DMS153 (cell line): ENCODE measurements around the gene C19orf25.
A peak's percentile ranks its signal among the peaks of the same experiment; 100 is the strongest.
"Not testable (repeated sequence)": the region's sequence is repeated elsewhere in the genome, so short reads cannot be mapped to it uniquely, and the experiment has no call there.

Experiments used
- DNase-seq: peaks from one replicate; lab custom pipeline; 2025; lab: John Stamatoyannopoulos, UW

The C19orf25 gene

GRCh38 chr19:1478934-1479707, at the start of gene C19orf25:
TSS of gene C19orf25 (minus strand) at chr19:1479215. CDS start at chr19:1478903, 312 bp downstream.
- peak; percentile 72 for DNase-seq

- no peak for DNase-seq
Measured at GRCh38 chr19:1527650-1528309, 48.8 kb upstream of the C19orf25 start.

DNA sequence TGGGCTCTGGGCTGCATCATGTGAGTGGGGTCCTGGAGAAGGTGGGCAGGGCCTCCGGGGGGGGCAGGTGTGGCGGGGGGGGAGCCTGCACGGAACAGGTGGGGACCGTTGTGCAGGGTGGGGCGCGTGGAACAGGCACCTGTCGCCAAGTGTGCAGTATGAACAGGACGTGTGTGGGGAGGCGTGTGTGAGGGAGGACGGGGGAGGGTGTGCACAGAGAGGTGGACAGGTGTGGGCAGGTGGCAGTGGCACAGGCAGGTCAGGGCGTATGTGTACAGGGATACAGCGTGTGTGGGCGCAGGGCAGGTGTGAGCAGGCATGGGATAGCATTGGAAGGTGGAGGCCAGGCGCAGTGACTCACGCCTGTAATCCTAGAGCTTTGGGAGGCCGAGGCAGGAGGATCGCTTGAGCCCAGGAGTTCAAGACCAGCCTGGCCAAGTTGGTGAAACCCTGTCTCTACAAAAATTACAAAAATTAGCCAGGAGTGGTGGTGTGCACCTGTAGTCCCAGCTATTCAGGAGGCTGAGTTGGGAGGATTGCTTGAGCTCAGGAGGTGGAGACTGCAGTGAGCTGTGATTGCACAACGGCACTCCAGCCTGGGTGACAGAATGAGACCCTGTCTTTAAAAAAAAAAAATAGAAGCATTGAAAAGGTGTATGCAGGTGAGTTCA, 48.1 kb upstream of the C19orf25 start:
- no peak for DNase-seq

DNA sequence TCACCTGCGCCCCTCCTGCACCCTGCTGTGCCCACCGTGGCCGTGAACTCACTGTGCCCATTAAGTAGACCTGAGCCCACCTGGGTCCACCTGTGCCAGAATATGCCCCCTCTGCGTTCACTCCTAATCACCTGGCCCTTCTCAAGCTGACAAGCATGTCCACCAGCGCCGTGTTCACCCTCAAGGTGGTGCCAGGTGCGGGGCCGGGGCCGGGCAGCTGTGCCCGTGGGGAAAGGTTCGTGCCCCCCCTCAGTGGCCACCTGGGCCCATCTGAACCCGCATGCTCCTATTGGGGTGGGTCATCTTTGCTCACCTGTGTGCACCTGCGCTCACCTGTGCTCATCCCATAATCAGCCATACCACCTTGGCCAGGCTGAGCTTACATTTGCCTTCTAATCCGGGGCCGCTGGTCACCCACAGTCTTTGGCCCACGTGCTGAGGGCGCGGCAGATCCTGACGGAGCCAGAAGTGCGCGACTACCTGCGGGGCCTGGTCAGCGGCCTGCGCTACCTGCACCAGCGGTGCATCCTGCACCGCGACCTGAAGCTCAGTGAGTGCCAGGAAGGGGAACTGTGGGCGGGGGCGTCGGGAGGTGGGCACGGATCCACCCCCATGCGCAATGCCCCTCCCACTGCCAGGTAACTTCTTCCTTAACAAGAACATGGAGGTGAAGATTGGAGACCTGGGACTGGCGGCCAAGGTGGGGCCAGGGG, 47.2 kb upstream of the C19orf25 start:
- DNase-seq = no peak

GRCh38 chr19:1525343-1525742, 46.3 kb upstream of the C19orf25 start:
- no peak for DNase-seq

DNA sequence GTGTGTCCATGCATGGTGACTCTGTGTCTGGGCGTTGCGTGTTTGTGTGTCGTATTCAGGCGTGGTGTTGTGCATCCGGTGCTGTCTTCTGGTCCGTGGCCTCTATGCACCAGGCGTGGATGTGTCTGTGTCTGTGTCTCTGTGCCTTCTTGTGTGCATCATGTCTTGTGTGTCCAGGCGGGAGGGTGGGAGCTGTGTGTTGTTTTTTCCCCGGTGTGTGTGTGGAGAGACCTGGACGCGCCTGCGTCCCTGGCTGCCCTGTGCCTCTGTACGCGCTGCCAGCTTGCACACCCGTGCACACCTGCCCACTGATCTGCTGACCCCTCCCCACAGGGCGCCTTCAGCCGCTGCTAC, 45.9 kb upstream of the C19orf25 start:
- no peak for DNase-seq

GRCh38 chr19:1524287-1524971, 45.4 kb upstream of the C19orf25 start:
- no peak for DNase-seq

DNA sequence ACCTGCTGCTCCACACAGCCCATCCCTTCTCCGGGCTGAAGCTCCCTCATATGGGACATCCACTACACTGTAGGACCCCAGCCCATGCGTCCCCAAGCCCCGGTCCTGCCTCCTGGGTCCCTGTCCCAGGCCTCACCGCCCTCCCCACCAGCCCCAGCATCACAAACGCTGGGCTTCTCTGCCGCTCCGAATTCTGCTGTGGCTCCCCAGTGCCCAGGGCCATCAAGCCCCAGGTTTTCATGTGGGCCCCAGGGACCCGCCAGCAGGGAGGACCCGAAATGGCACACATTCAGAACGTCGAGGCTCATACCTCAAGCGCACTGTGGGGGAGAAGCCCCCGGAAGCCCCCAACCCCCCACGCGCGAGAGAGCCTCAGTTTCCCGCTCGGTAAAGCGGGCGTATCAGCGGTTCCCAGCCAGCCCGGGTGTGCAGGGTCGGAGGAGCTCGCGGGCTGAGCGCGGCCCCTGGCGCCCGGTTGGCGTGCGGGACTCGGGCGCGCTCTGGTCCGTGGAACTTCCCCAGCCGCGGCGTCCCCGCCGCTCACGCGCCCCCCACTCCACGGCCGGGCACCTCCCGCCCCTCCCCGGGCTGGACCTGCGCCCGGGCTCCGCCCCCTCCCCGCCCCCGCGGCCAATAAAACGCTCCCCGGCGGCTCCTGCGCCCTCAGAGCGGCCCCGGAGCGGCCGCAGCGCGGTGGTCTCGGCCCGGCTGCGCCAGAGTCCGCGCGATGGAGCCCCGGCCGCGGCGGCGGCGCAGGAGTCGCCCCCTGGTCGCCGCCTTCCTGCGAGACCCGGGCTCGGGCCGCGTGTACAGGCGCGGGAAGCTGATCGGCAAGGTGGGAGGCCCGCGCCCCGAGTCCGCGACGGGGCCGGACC, 44.6 kb upstream of the C19orf25 start, which contains the start of gene PLK5:
PLK5 (plus strand) TSS at position 666 of the 875 bp plus-strand sequence. CDS start 2,920 bp downstream, outside the sequence.
- no peak for DNase-seq

- no peak for DNase-seq
Measured at GRCh38 chr19:1522838-1523237, 43.8 kb upstream of the C19orf25 start.

GRCh38 chr19:1522061-1522460, 43.0 kb upstream of the C19orf25 start:
- no peak for DNase-seq

GRCh38 chr19:1521636-1522035, 42.6 kb upstream of the C19orf25 start:
- DNase-seq = no peak

GRCh38 chr19:1520203-1520780, 41.3 kb upstream of the C19orf25 start:
- no peak for DNase-seq

GRCh38 chr19:1519802-1520201, 40.8 kb upstream of the C19orf25 start:
- DNase-seq = not testable (repeated sequence)

DNA sequence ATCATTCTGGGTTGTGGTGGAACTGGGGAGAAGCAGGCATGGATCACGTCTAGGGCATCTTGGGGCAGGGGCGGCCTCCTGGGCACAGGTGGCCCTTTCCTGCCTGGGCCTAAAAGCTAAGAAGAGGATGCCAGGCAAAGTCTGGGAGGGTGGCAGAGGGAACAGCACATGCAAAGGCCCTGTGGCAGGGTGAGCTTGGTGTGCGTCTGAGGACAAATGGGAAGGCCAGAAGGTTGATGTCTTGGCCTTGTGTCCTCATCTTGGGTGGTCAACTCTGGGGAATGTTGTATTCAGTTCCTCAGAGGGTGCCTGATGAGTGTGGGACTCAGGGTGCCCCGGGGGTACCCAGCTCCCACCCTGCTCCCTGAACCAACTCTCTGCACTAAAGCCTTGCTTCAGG, 39.5 kb upstream of the C19orf25 start:
- no peak for DNase-seq

GRCh38 chr19:1516395-1516753, 37.4 kb upstream of the C19orf25 start:
- no peak for DNase-seq

GRCh38 chr19:1514986-1515721, 36.1 kb upstream of the C19orf25 start:
- no peak for DNase-seq

DNA sequence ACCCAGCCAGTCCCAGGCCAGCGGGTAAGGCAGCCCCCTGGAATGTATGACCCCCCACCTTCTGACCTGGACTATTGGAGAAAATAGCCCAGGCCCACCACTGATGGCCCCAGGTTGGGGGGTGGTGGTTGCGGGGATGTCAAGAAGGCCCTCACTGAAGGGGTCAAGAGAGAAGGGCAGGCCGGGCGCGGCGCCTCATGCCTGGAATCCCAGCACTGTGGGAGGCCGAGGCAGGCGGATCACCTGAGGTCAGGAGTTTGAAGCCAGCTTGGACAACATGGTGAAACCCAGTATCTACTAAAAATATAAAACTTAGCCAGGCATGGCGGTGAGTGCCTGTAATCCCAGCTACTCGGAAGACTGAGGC, 35.3 kb upstream of the C19orf25 start:
- no peak for DNase-seq

DNA sequence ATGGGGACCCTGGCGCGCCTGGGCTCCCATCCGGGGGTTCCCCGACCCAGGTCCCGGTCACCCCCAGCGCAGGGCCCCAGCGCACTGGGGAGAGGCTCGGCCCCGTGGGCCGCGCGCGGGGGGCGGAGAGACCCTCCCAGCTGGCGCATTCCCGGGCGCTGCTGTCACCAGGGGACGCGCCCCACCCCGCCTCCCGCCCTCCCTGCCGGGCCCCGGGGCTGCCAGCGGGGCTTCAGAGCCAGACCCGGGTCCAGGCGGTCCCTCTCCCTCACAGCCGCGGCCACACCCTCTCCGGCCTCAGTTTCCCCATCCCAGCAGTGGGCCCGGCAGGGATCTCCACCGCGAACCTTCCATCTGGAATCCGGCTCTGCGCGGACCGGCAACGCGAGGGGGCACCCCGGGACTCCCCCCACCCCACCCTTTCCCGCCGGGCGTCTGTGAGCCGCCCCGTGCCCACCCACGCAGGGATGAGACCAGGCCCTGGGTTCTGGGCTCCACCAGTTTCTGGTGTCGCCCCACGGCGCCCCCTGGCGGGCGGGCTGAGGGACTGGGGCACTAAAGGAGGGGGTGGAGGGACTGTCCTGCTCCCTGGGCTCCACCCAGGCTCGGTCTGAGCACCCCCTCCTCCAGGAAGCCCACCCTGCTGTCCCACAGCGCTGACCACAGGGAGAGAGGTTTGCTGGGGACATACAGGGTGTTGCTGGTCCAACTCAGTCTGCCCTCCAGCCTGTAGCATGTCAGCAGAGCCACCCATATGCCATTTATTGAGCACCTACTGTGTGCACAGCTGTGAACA, 34.7 kb upstream of the C19orf25 start:
- DNase-seq = no peak
